H9 (cell line): ENCODE data around the gene SLAMF6. TPM values are rescaled to one million over a fixed set of nuclear protein-coding genes. Genes with fewer than 3 reads are reported as not detected.
"Not testable (repeated sequence)": the region's sequence is repeated elsewhere in the genome, so short reads cannot be mapped to it uniquely, and the experiment has no call there.

Experiments
- DNase-seq: peaks from one replicate; pipeline ENCODE4 v3.0.0-alpha.2; 2017
- H2AFZ ChIP-seq: one replicate; pipeline ENCODE4 v1.6.1; 2013; ENCODE audit warnings: mild to moderate bottlenecking, low read length, control low read depth, moderate library complexity
- H2AK5ac ChIP-seq: 2 replicates; pipeline ENCODE4 v1.6.1; 2013; ENCODE audit warnings: low read length, control low read depth, mixed read lengths; ENCODE audit not compliant: insufficient read length
- H2BK120ac ChIP-seq: one replicate; pipeline ENCODE4 v1.6.1; 2013; ENCODE audit warnings: low read depth, mild to moderate bottlenecking, low read length, control low read depth, inconsistent platforms; ENCODE audit not compliant: poor library complexity, severe bottlenecking
- H2BK12ac ChIP-seq: 2 replicates; pipeline ENCODE4 v1.6.1; 2013; ENCODE audit warnings: low read length, control low read depth, mixed read lengths, low read depth; ENCODE audit not compliant: insufficient read length
- H2BK15ac ChIP-seq: 2 replicates; pipeline ENCODE4 v1.6.1; 2013; ENCODE audit warnings: low read depth, low read length, control low read depth
- H2BK20ac ChIP-seq: one replicate; pipeline ENCODE4 v1.6.1; 2013; ENCODE audit warnings: low read depth, mild to moderate bottlenecking, low read length, control low read depth, inconsistent platforms; ENCODE audit not compliant: poor library complexity, severe bottlenecking
- H2BK5ac ChIP-seq: 2 replicates; pipeline ENCODE4 v1.6.1; 2013; ENCODE audit warnings: low read length, control low read depth, mixed read lengths; ENCODE audit not compliant: insufficient read length
- H3K14ac ChIP-seq: 2 replicates; pipeline ENCODE4 v1.6.1; 2013; ENCODE audit warnings: low read length, control low read depth; ENCODE audit not compliant: insufficient read depth
- H3K18ac ChIP-seq: 2 replicates; pipeline ENCODE4 v1.6.1; 2013; ENCODE audit warnings: low read depth, mild to moderate bottlenecking, mixed read lengths, low read length, control low read depth; ENCODE audit not compliant: insufficient read length
- H3K23ac ChIP-seq: 2 replicates; pipeline ENCODE4 v1.6.1; 2013; ENCODE audit warnings: low read length, control low read depth, mixed read lengths, low read depth; ENCODE audit not compliant: insufficient read length
- H3K23me2 ChIP-seq: 2 replicates; pipeline ENCODE4 v1.6.1; 2013; ENCODE audit warnings: low read depth, mild to moderate bottlenecking, mixed read lengths, low read length, control low read depth; ENCODE audit not compliant: insufficient read length, poor library complexity, severe bottlenecking
- H3K27ac ChIP-seq: 2 replicates; pipeline ENCODE4 v1.5.1; 2013; ENCODE audit warnings: low read length, control low read depth, mixed read lengths, low read depth; ENCODE audit not compliant: insufficient read length
- H3K27me3 ChIP-seq: 2 replicates; pipeline ENCODE4 v1.6.1; 2013; ENCODE audit warnings: low read length, control low read depth, inconsistent platforms; ENCODE audit not compliant: insufficient read depth
- H3K4ac ChIP-seq: 2 replicates; pipeline ENCODE4 v1.6.1; 2013; ENCODE audit warnings: low read depth, mild to moderate bottlenecking, control low read depth, inconsistent platforms, low read length, moderate library complexity
- H3K4me1 ChIP-seq: 2 replicates; pipeline ENCODE4 v1.6.1; 2013; ENCODE audit warnings: low read length, control low read depth, inconsistent platforms; ENCODE audit not compliant: insufficient read depth
- H3K4me2 ChIP-seq: 2 replicates; pipeline ENCODE4 v1.6.1; 2013; ENCODE audit warnings: low read length, control low read depth, mixed read lengths; ENCODE audit not compliant: insufficient read length, insufficient read depth
- H3K56ac ChIP-seq: 2 replicates; pipeline ENCODE4 v1.6.1; 2013; ENCODE audit warnings: low read depth, mild to moderate bottlenecking, mixed read lengths, low read length, control low read depth; ENCODE audit not compliant: insufficient read length
- H3K79me1 ChIP-seq: 2 replicates; pipeline ENCODE4 v1.6.1; 2013; ENCODE audit warnings: low read depth, mild to moderate bottlenecking, moderate library complexity, low read length, control low read depth, inconsistent platforms; ENCODE audit not compliant: insufficient read depth, poor library complexity, severe bottlenecking
- H3K79me2 ChIP-seq: 2 replicates; pipeline ENCODE4 v1.6.1; 2013; ENCODE audit warnings: low read length, control low read depth, inconsistent platforms; ENCODE audit not compliant: insufficient read depth
- H3K9ac ChIP-seq: 2 replicates; pipeline ENCODE4 v1.6.1; 2013; ENCODE audit warnings: low read length, control low read depth, mixed read lengths; ENCODE audit not compliant: insufficient read length; ENCODE audit errors: extremely low read depth
- H3K9me3 ChIP-seq: one replicate; pipeline ENCODE4 v1.6.1; 2013; ENCODE audit warnings: low read depth, low read length, inconsistent platforms; ENCODE audit not compliant: control insufficient read depth
- H3T11ph ChIP-seq: one replicate; pipeline ENCODE4 v1.6.1; 2013; ENCODE audit warnings: mild to moderate bottlenecking, low read length, control low read depth, inconsistent platforms
- H4K20me1 ChIP-seq: one replicate; pipeline ENCODE4 v1.6.1; 2013; ENCODE audit not compliant: control insufficient read depth, insufficient read length, insufficient read depth
- H4K5ac ChIP-seq: 2 replicates; pipeline ENCODE4 v1.6.1; 2013; ENCODE audit warnings: low read depth, mild to moderate bottlenecking, mixed read lengths, low read length, control low read depth; ENCODE audit not compliant: insufficient read length
- H4K8ac ChIP-seq: replicated peaks from 2 replicates; pipeline ENCODE4 v1.6.1; 2013; ENCODE audit warnings: low read length, control low read depth, mixed read lengths, low read depth; ENCODE audit not compliant: insufficient read length
- H4K91ac ChIP-seq: 2 replicates; pipeline ENCODE4 v1.6.1; 2013; ENCODE audit warnings: low read depth, mild to moderate bottlenecking, moderate library complexity, mixed read lengths, low read length, control low read depth; ENCODE audit not compliant: insufficient read length
- H3K27ac Mint-ChIP-seq, 3 experiments: 2 replicates in 2 of 3; 3 replicates in 1 of 3; pipeline ENCODE4 v1.8.0; 2020 to 2021; ENCODE audit warnings: mixed read lengths in 3 of 3, mild to moderate bottlenecking in 1 of 3, moderate library complexity in 1 of 3
- H3K27me3 Mint-ChIP-seq: 2 replicates; pipeline ENCODE4 v1.8.0; 2021; ENCODE audit warnings: low read depth, mild to moderate bottlenecking, moderate library complexity, mixed read lengths
- H3K36me3 Mint-ChIP-seq, 3 experiments: 2 replicates in 2 of 3; 3 replicates in 1 of 3; pipeline ENCODE4 v1.8.0; 2020 to 2021; ENCODE audit warnings: low read depth in 3 of 3, mixed read lengths in 3 of 3; ENCODE audit not compliant: insufficient read depth in 1 of 3
- H3K4me1 Mint-ChIP-seq, 2 experiments: 2 replicates each; pipeline ENCODE4 v1.8.0; 2020; ENCODE audit warnings: mixed read lengths in 2 of 2
- H3K4me3 Mint-ChIP-seq, 2 experiments: 2 replicates in 1 of 2; 3 replicates in 1 of 2; pipeline ENCODE4 v1.8.0; 2020 to 2021; ENCODE audit warnings: mild to moderate bottlenecking in 2 of 2, mixed read lengths in 2 of 2, moderate library complexity in 1 of 2
- H3K9me3 Mint-ChIP-seq, 2 experiments: 2 replicates in 1 of 2; 3 replicates in 1 of 2; pipeline ENCODE4 v1.8.0; 2020; ENCODE audit warnings: mild to moderate bottlenecking in 2 of 2, mixed read lengths in 2 of 2, moderate library complexity in 1 of 2
- WGBS: extraction: QIAGEN DNeasy Blood & Tissue Kit; methylation state at CpG from one replicate; pipeline ENCODE4 v1.1.7; 2013; ENCODE audit warnings: missing lambda C conversion rate, low lambda C conversion rate, mixed read lengths; ENCODE audit not compliant: insufficient read length; ENCODE audit errors: extremely low coverage; 5-methylcytosine and 5-hydroxymethylcytosine counted together
- total RNA-seq: library from RNA; stranded (reverse); gene quantifications from 2 replicates; pipeline ENCODE4 v1.2.1, GENCODE V29; 2021
- TF ChIP-seq, protein P1 (sequence below): fragments of 200-600 bp; sonication (generic); conservative IDR thresholded peaks from 3 replicates; pipeline ENCODE4 v1.8.0; 2021; ENCODE audit warnings: antibody characterized with exemption, mild to moderate bottlenecking

SLAMF6 gene
- total RNA-seq, 1 experiment from 2014 or later, result not detected

- no peak overlapping the region for H2BK5ac ChIP-seq
- WGBS, result no CpG with 5 or more reads among the region's 4 CpGs
- no peak overlapping the region for H3K27ac Mint-ChIP-seq
- no peak overlapping the region for H3K4me2 ChIP-seq
- H4K8ac ChIP-seq, result no peak overlapping the region
- no peak overlapping the region for H3K18ac ChIP-seq
- H3K9me3 ChIP-seq, result no peaks in the 10 kb centered on the region
- H4K20me1 ChIP-seq, result no peaks in the 10 kb centered on the region
- no peak overlapping the region for H3K27ac ChIP-seq
- no peaks in the 10 kb centered on the region for H3K23me2 ChIP-seq
- no peak overlapping the region for H2AK5ac ChIP-seq
- H3K23ac ChIP-seq, result no peak overlapping the region
- H3K9ac ChIP-seq, result no peak overlapping the region
- no peaks in the 10 kb centered on the region for H3K79me2 ChIP-seq
- peaks cover 9 to 14% of the 10 kb centered on the region in 2 experiments for H3K9me3 Mint-ChIP-seq
- no peaks in the 10 kb centered on the region for H3K27me3 ChIP-seq
- H3K4ac ChIP-seq, result no peak overlapping the region
- no peak overlapping the region for H2BK20ac ChIP-seq
- H2BK12ac ChIP-seq, result no peak overlapping the region
- no peak overlapping the region for H2AFZ ChIP-seq
- no peak overlapping the region for H3K14ac ChIP-seq
- H3K56ac ChIP-seq, result no peak overlapping the region
- TF ChIP-seq, protein P1, sequence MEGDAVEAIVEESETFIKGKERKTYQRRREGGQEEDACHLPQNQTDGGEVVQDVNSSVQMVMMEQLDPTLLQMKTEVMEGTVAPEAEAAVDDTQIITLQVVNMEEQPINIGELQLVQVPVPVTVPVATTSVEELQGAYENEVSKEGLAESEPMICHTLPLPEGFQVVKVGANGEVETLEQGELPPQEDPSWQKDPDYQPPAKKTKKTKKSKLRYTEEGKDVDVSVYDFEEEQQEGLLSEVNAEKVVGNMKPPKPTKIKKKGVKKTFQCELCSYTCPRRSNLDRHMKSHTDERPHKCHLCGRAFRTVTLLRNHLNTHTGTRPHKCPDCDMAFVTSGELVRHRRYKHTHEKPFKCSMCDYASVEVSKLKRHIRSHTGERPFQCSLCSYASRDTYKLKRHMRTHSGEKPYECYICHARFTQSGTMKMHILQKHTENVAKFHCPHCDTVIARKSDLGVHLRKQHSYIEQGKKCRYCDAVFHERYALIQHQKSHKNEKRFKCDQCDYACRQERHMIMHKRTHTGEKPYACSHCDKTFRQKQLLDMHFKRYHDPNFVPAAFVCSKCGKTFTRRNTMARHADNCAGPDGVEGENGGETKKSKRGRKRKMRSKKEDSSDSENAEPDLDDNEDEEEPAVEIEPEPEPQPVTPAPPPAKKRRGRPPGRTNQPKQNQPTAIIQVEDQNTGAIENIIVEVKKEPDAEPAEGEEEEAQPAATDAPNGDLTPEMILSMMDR, result no peak
- no peak overlapping the region for H2BK15ac ChIP-seq
- H3K36me3 Mint-ChIP-seq, result peaks cover 0 to 15% (median 4%) of the 10 kb centered on the region in 3 experiments; a peak in 4 of 7 replicates
- no peak overlapping the region for H4K91ac ChIP-seq
- H2BK120ac ChIP-seq, result no peak overlapping the region
- no peaks in the 10 kb centered on the region for H3K4me1 Mint-ChIP-seq
- H3K4me1 ChIP-seq, result no peaks in the 10 kb centered on the region
- H4K5ac ChIP-seq, result no peak overlapping the region
- no peak overlapping the region for H3T11ph ChIP-seq
- H3K79me1 ChIP-seq, result no peaks in the 10 kb centered on the region
- peaks cover 2% of the 10 kb centered on the region for H3K27me3 Mint-ChIP-seq
- no peak for DNase-seq
- no peak overlapping the region for H3K4me3 Mint-ChIP-seq
Measured at GRCh38 chr1:160560045-160560705, 37.1 kb upstream of the SLAMF6 start.

DNA sequence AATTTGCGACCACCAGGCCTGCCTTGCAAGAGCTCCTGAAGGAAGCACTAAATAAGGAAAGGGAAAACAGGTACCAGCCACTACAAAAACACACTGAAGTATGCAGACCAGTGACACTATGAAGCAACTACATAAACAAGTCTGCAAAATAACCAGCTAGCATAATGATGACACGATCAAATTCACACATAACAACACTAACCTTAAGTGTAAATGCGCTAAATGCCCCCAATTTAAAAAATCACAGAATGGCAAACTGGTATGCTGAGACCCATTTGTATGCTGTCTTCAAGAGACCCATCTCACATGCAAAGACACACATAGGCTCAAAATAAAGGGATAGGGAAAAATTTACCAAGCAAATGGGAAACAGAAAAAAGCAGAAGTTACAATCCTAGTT, 36.4 kb upstream of the SLAMF6 start:
- not testable (repeated sequence) for H3K27me3 ChIP-seq, H3K27me3 Mint-ChIP-seq
- H3K9me3 Mint-ChIP-seq, result peaks cover 9 to 14% of the 10 kb centered on the region in 2 experiments

More for the DNA sequence above, 36.4 kb upstream of the SLAMF6 start:
- H3K56ac ChIP-seq, H3T11ph ChIP-seq, H3K23ac ChIP-seq, H3K4me3 Mint-ChIP-seq, H3K27ac Mint-ChIP-seq, H3K23me2 ChIP-seq, H3K4me1 Mint-ChIP-seq, H4K91ac ChIP-seq, H3K27ac ChIP-seq, H3K18ac ChIP-seq, H3K9me3 ChIP-seq, H2BK120ac ChIP-seq, H3K4ac ChIP-seq, H3K4me1 ChIP-seq, H3K79me2 ChIP-seq, H2AFZ ChIP-seq, H4K20me1 ChIP-seq, H2BK15ac ChIP-seq, H3K14ac ChIP-seq, H2BK12ac ChIP-seq, H3K4me2 ChIP-seq, H4K8ac ChIP-seq, DNase-seq, H2AK5ac ChIP-seq, H3K79me1 ChIP-seq, H2BK5ac ChIP-seq, H3K9ac ChIP-seq, H2BK20ac ChIP-seq, H4K5ac ChIP-seq: not testable (repeated sequence)
- H3K36me3 Mint-ChIP-seq, result peaks cover 0 to 15% (median 4%) of the 10 kb centered on the region in 3 experiments; a peak in 4 of 7 replicates
- WGBS, result no CpG with 5 or more reads among the region's 3 CpGs
